Common myeloid progenitor, CD34-positive (primary cell): ENCODE measurements around the gene TYK2.

Experiments
- CTCF ChIA-PET: fragments of 350-600 bp; sonication (Branson Sonifier 250); formaldehyde crosslinking; loops from one replicate; lab custom pipeline; 2021; ENCODE audit warnings: antibody characterized with exemption; lab: Charles Lee
- POLR2A ChIA-PET: fragments of 350-600 bp; sonication (Branson Sonifier 250); formaldehyde crosslinking; loops from one replicate; lab custom pipeline; 2021; ENCODE audit warnings: antibody characterized with exemption; lab: Charles Lee
- DNase-seq, 3 donors: peaks; one replicate each; pipeline versions ENCODE4 v3.0.0 to v3.0.0-alpha.2; 2013
- H3K27ac ChIP-seq, 2 experiments: 1 replicate in 1 of 2; 2 replicates in 1 of 2; pipeline ENCODE4 v1.7.0; 2013; ENCODE audit warnings: inconsistent platforms in 2 of 2, low read length in 2 of 2, mild to moderate bottlenecking in 2 of 2, low read depth in 1 of 2, moderate library complexity in 1 of 2; ENCODE audit not compliant: severe bottlenecking in 2 of 2, insufficient read depth in 1 of 2, poor library complexity in 1 of 2
- H3K27me3 ChIP-seq, 5 experiments: replicated peaks in 2 of 5; 1 replicate in 3 of 5; 2 replicates in 2 of 5; pipeline versions ENCODE4 v1.6.1 to v1.7.0; 2013; ENCODE audit warnings: low read length in 4 of 5, mild to moderate bottlenecking in 2 of 5, moderate library complexity in 2 of 5, inconsistent platforms in 1 of 5; ENCODE audit not compliant: insufficient read depth in 5 of 5, control insufficient read depth in 4 of 5
- H3K36me3 ChIP-seq, 4 experiments: 1 replicate in 2 of 4; 2 replicates in 2 of 4; pipeline versions ENCODE4 v1.6.1 to v1.7.0; 2013; ENCODE audit warnings: low read length in 3 of 4, control low read depth in 1 of 4, mild to moderate bottlenecking in 1 of 4; ENCODE audit not compliant: control insufficient read depth in 4 of 4, insufficient read depth in 4 of 4
- H3K4me1 ChIP-seq, 4 experiments: 1 replicate in 3 of 4; 2 replicates in 1 of 4; pipeline versions ENCODE4 v1.6.1 to v1.7.1; 2013; ENCODE audit warnings: low read length in 3 of 4, mild to moderate bottlenecking in 3 of 4, control low read depth in 1 of 4, inconsistent platforms in 1 of 4, moderate library complexity in 1 of 4; ENCODE audit not compliant: control insufficient read depth in 4 of 4, insufficient read depth in 4 of 4; ENCODE audit errors: control extremely low read depth in 1 of 4
- H3K4me3 ChIP-seq, 7 experiments: 1 replicate in 4 of 7; 2 replicates in 3 of 7; pipeline versions ENCODE4 v1.5.1 to v1.7.0; 2013; ENCODE audit warnings: mild to moderate bottlenecking in 7 of 7, low read length in 6 of 7, moderate library complexity in 6 of 7, inconsistent platforms in 2 of 7, low read depth in 2 of 7, control low read depth in 1 of 7; ENCODE audit not compliant: insufficient read depth in 4 of 7, control insufficient read depth in 1 of 7; ENCODE audit errors: extremely low read depth in 1 of 7
- H3K9me3 ChIP-seq, 5 experiments: 1 replicate in 4 of 5; 2 replicates in 1 of 5; pipeline versions ENCODE4 v1.6.1 to v1.7.1; 2013; ENCODE audit warnings: low read length in 4 of 5, mild to moderate bottlenecking in 2 of 5, inconsistent platforms in 1 of 5, low read depth in 1 of 5, moderate library complexity in 1 of 5; ENCODE audit not compliant: control insufficient read depth in 4 of 5, insufficient read depth in 2 of 5; ENCODE audit errors: control extremely low read depth in 1 of 5
- WGBS: methylation state at CpG from one replicate; pipeline ENCODE4 v1.1.5; 2013; ENCODE audit not compliant: insufficient coverage; 5-methylcytosine and 5-hydroxymethylcytosine counted together

TYK2 gene

DNA sequence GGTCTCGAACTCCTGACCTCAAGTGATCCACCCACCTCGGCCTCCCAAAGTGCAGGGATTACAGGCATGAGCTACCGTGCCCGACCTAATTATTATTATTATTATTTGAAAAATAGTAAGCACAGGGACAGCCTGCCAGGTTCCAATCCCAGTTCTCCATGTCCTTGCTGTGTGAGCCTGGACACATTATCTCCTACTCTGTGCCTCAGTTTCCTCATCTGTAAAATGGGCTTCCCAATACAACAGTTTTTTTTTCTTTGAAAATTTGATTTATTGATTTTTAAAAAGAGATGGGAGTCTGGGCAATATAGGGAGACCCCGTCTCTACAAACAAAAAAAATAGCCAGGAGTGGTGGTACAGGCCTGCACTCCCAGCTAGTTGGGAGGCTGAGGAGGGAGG, 74.0 kb downstream of the TYK2 start:
- no CpG with 5 or more reads among the region's 5 CpGs for WGBS
- no peak overlapping the region for H3K27ac ChIP-seq
- ChIA-PET POLR2A (interaction anchor here (1.1 kb wide), 1 partner anchor 28 kb away, joined by 3 read pairs; no protein-coding TSS in a partner anchor), CTCF (interaction anchor here (0.7 to 2.5 kb wide), 10 partner anchors 10 to 46 kb away, joined by 3 to 10 read pairs (median 6); partner anchors contain the start of genes ICAM1 and ICAM5)
- no peak overlapping the region for H3K4me3 ChIP-seq
- no peaks in the 10 kb centered on the region for H3K9me3 ChIP-seq
- no peaks in the 10 kb centered on the region for H3K27me3 ChIP-seq
- no peak for DNase-seq
- peaks cover 0 to 6% (median 1%) of the 10 kb centered on the region in 4 experiments for H3K36me3 ChIP-seq
- H3K4me1 ChIP-seq: peaks cover 0 to 41% (median 40%) of the 10 kb centered on the region in 4 experiments

DNA sequence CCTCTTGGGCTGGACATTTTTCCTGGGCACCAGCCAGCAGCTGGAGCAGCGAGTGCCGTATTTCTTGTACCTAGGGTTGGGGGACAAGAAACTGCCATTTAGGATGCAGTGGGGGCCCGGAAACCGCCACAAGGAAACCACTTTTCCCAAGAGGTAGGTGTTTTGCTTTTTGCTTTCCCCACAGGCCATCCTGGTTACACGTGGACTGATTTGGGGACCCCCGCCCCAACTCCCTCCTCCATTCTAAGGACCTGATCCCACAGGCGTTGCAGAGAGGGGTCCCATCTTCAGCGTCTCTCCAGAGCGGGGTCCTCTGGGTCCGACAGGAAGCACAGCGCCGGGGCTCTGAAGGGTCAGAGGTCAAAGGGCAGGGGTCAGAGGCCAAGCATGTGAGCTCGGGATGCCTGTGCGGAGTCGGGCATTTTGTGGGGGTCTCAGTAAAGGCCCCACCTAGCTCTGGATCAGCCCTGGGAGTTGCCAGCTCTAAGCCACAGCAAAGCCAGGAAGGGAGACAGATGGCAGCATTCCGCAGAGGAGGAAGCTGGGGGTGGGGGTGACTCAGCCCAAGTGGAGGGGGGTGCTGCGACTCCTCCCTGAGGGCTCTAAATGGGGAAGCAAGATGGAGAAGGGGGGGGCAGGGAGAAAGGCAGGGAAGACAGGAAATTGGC, 75.1 kb downstream of the TYK2 start:
- H3K4me1 ChIP-seq: peaks cover 0 to 52% (median 46%) of the 10 kb centered on the region in 4 experiments
- CTCF ChIA-PET: interaction anchor here (0.7 to 2.5 kb wide), 13 partner anchors 9 to 112 kb away, joined by 3 to 11 read pairs (median 5); partner anchors contain the start of genes ICAM1 and ICAM5
- 34% methylated on average over 15 of the region's 17 CpGs for WGBS
- H3K27ac ChIP-seq: peak overlapping the region in 1 of 2 experiments; percentile 58
- no peaks in the 10 kb centered on the region for H3K27me3 ChIP-seq
- H3K36me3 ChIP-seq: peaks cover 0 to 5% (median 1%) of the 10 kb centered on the region in 4 experiments
- DNase-seq: peak; percentile 61 to 76 (median 71)
- H3K9me3 ChIP-seq: no peaks in the 10 kb centered on the region
- H3K4me3 ChIP-seq: peak overlapping the region in 4 of 7 experiments; percentile 10 to 52 (median 38)
- POLR2A ChIA-PET: interaction anchor here (1.1 kb wide), 1 partner anchor 27 kb away, joined by 3 read pairs; no protein-coding TSS in a partner anchor
